HFF-Myc (cell line): ENCODE data around the gene TUSC2.
A peak's percentile ranks its signal among the peaks of the same experiment; 100 is the strongest.

ENCODE experiments used
- DNase-seq: peaks from one replicate; pipeline ENCODE4 v3.0.0-alpha.2; 2011; ENCODE audit warnings: low read depth; ENCODE audit errors: extremely low read depth
- H3K4me3 ChIP-seq: replicated peaks from 2 replicates; pipeline ENCODE4 v1.5.1; 2011; ENCODE audit warnings: low read depth, mild to moderate bottlenecking, control low read depth, low read length
- CTCF ChIP-seq: IDR thresholded peaks from 2 replicates; pipeline ENCODE4 v1.5.1; 2012; ENCODE audit warnings: mild to moderate bottlenecking, low read depth, low read length, control low read depth; ENCODE audit errors: missing control alignments

Gene TUSC2

DNA sequence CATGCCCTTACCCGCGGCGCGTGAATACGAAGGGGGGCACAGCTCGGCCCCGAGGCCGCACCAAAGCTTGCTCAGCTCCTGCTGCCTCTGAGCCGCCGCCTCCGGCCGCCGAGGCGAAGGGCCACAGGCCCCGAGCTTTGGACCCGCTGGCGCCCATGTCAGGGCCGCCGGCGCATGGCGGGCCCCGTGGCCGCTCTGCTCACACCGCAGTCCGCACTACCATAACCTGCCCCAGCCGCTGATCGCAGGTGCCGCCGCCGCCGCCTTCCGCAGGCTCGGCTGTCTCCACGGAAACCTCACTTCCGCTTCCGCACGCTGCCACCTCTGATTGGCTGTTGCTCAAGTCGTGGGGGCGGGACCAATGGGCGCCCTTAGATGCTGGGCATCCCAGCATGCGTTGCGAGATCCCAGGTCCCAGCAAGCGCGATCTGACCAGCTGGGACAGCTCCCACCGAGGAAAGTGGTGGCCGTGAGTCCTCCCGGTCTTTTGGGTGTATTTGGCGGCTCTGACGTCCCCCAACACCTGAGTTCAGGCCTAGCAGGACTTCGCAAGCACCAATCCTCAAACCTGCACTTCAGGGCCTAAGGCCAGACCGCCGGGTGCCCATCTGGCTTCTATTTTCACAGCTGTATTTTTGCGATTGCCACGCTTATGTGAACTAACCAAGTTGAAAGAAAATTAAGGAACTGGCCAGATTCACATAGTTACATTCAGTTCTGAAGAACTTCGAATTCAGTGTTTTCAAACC is at the start of gene TUSC2:
TSS of gene TUSC2 (minus strand) at position 281 of the 749 bp plus-strand sequence. CDS start at position 157, 124 bp downstream.
- H3K4me3 ChIP-seq = peak within 1 kb of the TSS; percentile 94
- no peak for TF ChIP-seq CTCF
- no peak for DNase-seq

DNA sequence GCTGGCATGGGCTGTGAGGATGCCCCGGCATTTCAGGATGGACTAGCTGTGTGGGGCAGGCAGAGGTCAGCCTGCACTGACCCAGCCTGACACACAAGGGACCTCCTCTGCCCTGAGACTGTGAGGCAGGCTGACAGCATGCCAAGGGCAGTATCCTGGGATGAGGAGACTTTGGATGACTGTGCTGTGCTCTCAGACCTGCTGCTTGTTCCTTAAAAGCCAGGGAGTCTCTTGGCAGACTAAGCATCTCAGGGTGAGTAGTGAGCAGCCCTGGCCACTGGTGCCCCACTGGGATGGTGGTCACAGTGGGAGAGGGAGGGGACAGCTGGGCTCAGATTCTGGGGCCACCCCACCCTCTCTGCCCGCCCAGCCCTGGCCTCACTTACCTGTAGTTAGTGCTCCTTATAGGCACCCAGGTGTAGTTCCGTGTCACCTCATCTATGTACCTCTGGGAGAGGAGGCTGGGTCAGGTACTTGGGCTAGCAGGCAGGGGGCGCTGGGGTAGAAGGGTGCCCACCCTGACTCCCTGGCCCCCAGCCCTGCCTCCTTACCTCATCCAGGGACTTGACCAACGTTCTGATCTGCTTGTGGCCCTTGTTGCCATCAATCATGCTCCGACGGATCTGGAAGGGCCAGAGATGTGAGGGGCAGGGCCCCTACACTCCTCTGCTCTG is 47.4 kb upstream of the TUSC2 start:
- peak; percentile 16 for TF ChIP-seq CTCF
- no peak overlapping the region for H3K4me3 ChIP-seq
- DNase-seq = no peak

GRCh38 chr3:50374363-50375257 is 46.6 kb upstream of the TUSC2 start:
- DNase-seq = no peak
- no peak for TF ChIP-seq CTCF
- H3K4me3 ChIP-seq = no peak overlapping the region

DNA sequence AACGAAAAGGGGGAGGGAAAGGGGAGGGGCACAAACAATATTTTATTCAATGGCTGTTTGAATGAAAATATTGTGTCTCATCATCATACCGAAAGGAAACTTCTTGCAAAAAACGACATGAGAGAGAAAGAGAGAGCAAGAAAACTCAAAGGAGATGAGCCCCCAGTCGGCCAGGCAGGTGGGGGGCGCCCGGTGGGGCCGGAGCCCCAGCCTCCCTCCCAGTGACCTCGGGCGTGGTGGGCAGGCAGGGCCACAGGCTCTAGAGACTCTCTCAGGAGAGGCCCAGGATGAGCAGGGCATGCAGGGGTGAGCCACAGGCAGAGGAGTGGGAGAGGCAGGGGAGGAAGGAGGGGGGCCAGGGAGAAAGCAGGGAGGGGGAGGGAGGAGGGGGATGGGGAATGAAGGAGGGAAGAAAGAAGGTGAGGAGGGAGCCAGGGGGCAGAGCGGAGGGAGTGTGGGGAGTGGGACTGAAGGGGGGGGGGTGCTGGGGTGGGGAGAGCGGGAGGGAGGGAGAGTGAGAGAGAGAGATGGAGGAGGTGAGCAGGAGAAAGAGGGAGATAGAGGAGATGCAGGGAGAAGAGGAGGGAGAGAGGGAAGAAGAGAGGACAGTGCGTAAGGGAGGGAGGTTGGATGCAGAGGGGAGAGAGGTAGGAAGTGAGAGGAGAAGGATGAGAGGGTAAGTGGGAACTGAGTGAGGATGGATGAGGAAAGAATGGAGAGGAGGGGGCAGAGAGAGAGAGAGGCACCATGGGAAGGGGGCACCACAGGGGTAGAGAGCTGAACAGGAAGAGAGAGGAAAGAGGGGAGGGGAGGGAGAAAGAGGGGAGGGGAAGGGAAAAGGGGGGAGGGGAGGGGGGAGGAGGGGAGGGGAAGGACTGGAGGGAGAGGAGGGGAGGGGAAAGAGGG is 45.4 kb upstream of the TUSC2 start:
- H3K4me3 ChIP-seq = no peak overlapping the region
- no peak for DNase-seq
- TF ChIP-seq CTCF = no peak

GRCh38 chr3:50372349-50372748 is 44.3 kb upstream of the TUSC2 start:
- H3K4me3 ChIP-seq = no peak overlapping the region
- DNase-seq = no peak
- no peak for TF ChIP-seq CTCF
